ENCODE data around the gene MAB21L4.

Gene MAB21L4

GRCh38 chr2:240896394-240896793, 438 bp upstream of the MAB21L4 start:
- Histone ChIP-seq H3K9me3 (ENCODE audit: low read length) (no peaks in the 10 kb centered on the region), H3K4me3 (ENCODE audit: low read depth in 1 of 2, low read length in 2 of 2) (no peak overlapping the region), H3K27me3 (ENCODE audit: control insufficient read depth in 1 of 2, insufficient read depth in 2 of 2, low read length in 2 of 2) (no peaks in the 10 kb centered on the region), H3K9ac (ENCODE audit: low read length) (no peak overlapping the region), H3K27ac (ENCODE audit: low read depth, low read length) (no peak overlapping the region), H3K4me1 (ENCODE audit: insufficient read depth, low read length) (no peaks in the 10 kb centered on the region), H3K36me3 (ENCODE audit: insufficient read depth, low read length) (no peaks in the 10 kb centered on the region)

- no peaks in the 10 kb centered on the region for H3K27me3 ChIP-seq (ENCODE audit: control insufficient read depth in 1 of 2, insufficient read depth in 2 of 2, low read length in 2 of 2)
- no peaks in the 10 kb centered on the region for H3K4me1 ChIP-seq (ENCODE audit: insufficient read depth, low read length)
- H3K9me3 ChIP-seq (ENCODE audit: low read length), result no peaks in the 10 kb centered on the region
- H3K4me3 ChIP-seq (ENCODE audit: low read depth in 1 of 2, low read length in 2 of 2), result no peak overlapping the region
- no peaks in the 10 kb centered on the region for H3K36me3 ChIP-seq (ENCODE audit: insufficient read depth, low read length)
- no peak overlapping the region for H3K27ac ChIP-seq (ENCODE audit: low read depth, low read length)
- no peak overlapping the region for H3K9ac ChIP-seq (ENCODE audit: low read length)
Observed at GRCh38 chr2:240894836-240895558, 959 bp downstream of the MAB21L4 start.

- no peaks in the 10 kb centered on the region for H3K4me1 ChIP-seq (ENCODE audit: insufficient read depth, low read length)
- no peak overlapping the region for H3K27ac ChIP-seq (ENCODE audit: low read depth, low read length)
- no peak overlapping the region for H3K9ac ChIP-seq (ENCODE audit: low read length)
- no peaks in the 10 kb centered on the region for H3K27me3 ChIP-seq (ENCODE audit: control insufficient read depth in 1 of 2, insufficient read depth in 2 of 2, low read length in 2 of 2)
- H3K36me3 ChIP-seq (ENCODE audit: insufficient read depth, low read length), result no peaks in the 10 kb centered on the region
- no peaks in the 10 kb centered on the region for H3K9me3 ChIP-seq (ENCODE audit: low read length)
- no peak overlapping the region for H3K4me3 ChIP-seq (ENCODE audit: low read depth in 1 of 2, low read length in 2 of 2)
Observed at GRCh38 chr2:240894006-240894405, 1.9 kb downstream of the MAB21L4 start.

- Histone ChIP-seq H3K36me3 (ENCODE audit: insufficient read depth, low read length) (no peaks in the 10 kb centered on the region), H3K27ac (ENCODE audit: low read depth, low read length) (no peak overlapping the region), H3K9ac (ENCODE audit: low read length) (no peak overlapping the region), H3K27me3 (ENCODE audit: control insufficient read depth in 1 of 2, insufficient read depth in 2 of 2, low read length in 2 of 2) (no peaks in the 10 kb centered on the region), H3K4me3 (ENCODE audit: low read depth in 1 of 2, low read length in 2 of 2) (no peak overlapping the region), H3K9me3 (ENCODE audit: low read length) (no peaks in the 10 kb centered on the region), H3K4me1 (ENCODE audit: insufficient read depth, low read length) (no peaks in the 10 kb centered on the region)
Observed at GRCh38 chr2:240893363-240893844, 2.6 kb downstream of the MAB21L4 start.

- H3K36me3 ChIP-seq (ENCODE audit: insufficient read depth, low read length), result no peaks in the 10 kb centered on the region
- no peaks in the 10 kb centered on the region for H3K9me3 ChIP-seq (ENCODE audit: low read length)
- no peak overlapping the region for H3K4me3 ChIP-seq (ENCODE audit: low read depth in 1 of 2, low read length in 2 of 2)
- no peaks in the 10 kb centered on the region for H3K27me3 ChIP-seq (ENCODE audit: control insufficient read depth in 1 of 2, insufficient read depth in 2 of 2, low read length in 2 of 2)
- H3K9ac ChIP-seq (ENCODE audit: low read length), result no peak overlapping the region
- no peaks in the 10 kb centered on the region for H3K4me1 ChIP-seq (ENCODE audit: insufficient read depth, low read length)
- no peak overlapping the region for H3K27ac ChIP-seq (ENCODE audit: low read depth, low read length)
Observed at GRCh38 chr2:240892925-240893324, 3.0 kb downstream of the MAB21L4 start.

GRCh38 chr2:240892356-240892755, 3.6 kb downstream of the MAB21L4 start:
- H3K4me3 ChIP-seq (ENCODE audit: low read depth in 1 of 2, low read length in 2 of 2), result no peak overlapping the region
- H3K27me3 ChIP-seq (ENCODE audit: control insufficient read depth in 1 of 2, insufficient read depth in 2 of 2, low read length in 2 of 2), result no peaks in the 10 kb centered on the region
- H3K9me3 ChIP-seq (ENCODE audit: low read length), result no peaks in the 10 kb centered on the region
- H3K27ac ChIP-seq (ENCODE audit: low read depth, low read length), result no peak overlapping the region
- H3K36me3 ChIP-seq (ENCODE audit: insufficient read depth, low read length), result no peaks in the 10 kb centered on the region
- no peaks in the 10 kb centered on the region for H3K4me1 ChIP-seq (ENCODE audit: insufficient read depth, low read length)
- H3K9ac ChIP-seq (ENCODE audit: low read length), result no peak overlapping the region

- H3K27ac ChIP-seq (ENCODE audit: low read depth, low read length), result no peak overlapping the region
- H3K9me3 ChIP-seq (ENCODE audit: low read length), result no peaks in the 10 kb centered on the region
- H3K4me3 ChIP-seq (ENCODE audit: low read depth in 1 of 2, low read length in 2 of 2), result no peak overlapping the region
- H3K36me3 ChIP-seq (ENCODE audit: insufficient read depth, low read length), result no peaks in the 10 kb centered on the region
- H3K4me1 ChIP-seq (ENCODE audit: insufficient read depth, low read length), result no peaks in the 10 kb centered on the region
- H3K9ac ChIP-seq (ENCODE audit: low read length), result no peak overlapping the region
- H3K27me3 ChIP-seq (ENCODE audit: control insufficient read depth in 1 of 2, insufficient read depth in 2 of 2, low read length in 2 of 2), result no peaks in the 10 kb centered on the region
Observed at GRCh38 chr2:240891492-240892340, 4.2 kb downstream of the MAB21L4 start.

- no peaks in the 10 kb centered on the region for H3K36me3 ChIP-seq (ENCODE audit: insufficient read depth, low read length)
- H3K27ac ChIP-seq (ENCODE audit: low read depth, low read length), result no peak overlapping the region
- no peaks in the 10 kb centered on the region for H3K27me3 ChIP-seq (ENCODE audit: control insufficient read depth in 1 of 2, insufficient read depth in 2 of 2, low read length in 2 of 2)
- no peaks in the 10 kb centered on the region for H3K4me1 ChIP-seq (ENCODE audit: insufficient read depth, low read length)
- no peaks in the 10 kb centered on the region for H3K9me3 ChIP-seq (ENCODE audit: low read length)
- no peak overlapping the region for H3K9ac ChIP-seq (ENCODE audit: low read length)
- H3K4me3 ChIP-seq (ENCODE audit: low read depth in 1 of 2, low read length in 2 of 2), result no peak overlapping the region
Observed at GRCh38 chr2:240890691-240891090, 5.3 kb downstream of the MAB21L4 start.

GRCh38 chr2:240889601-240890560, 6.1 kb downstream of the MAB21L4 start:
- no peak overlapping the region for H3K9ac ChIP-seq (ENCODE audit: low read length)
- no peaks in the 10 kb centered on the region for H3K4me1 ChIP-seq (ENCODE audit: insufficient read depth, low read length)
- H3K36me3 ChIP-seq (ENCODE audit: insufficient read depth, low read length), result no peaks in the 10 kb centered on the region
- H3K4me3 ChIP-seq (ENCODE audit: low read depth in 1 of 2, low read length in 2 of 2), result no peak overlapping the region
- H3K9me3 ChIP-seq (ENCODE audit: low read length), result no peaks in the 10 kb centered on the region
- no peak overlapping the region for H3K27ac ChIP-seq (ENCODE audit: low read depth, low read length)
- no peaks in the 10 kb centered on the region for H3K27me3 ChIP-seq (ENCODE audit: control insufficient read depth in 1 of 2, insufficient read depth in 2 of 2, low read length in 2 of 2)

- Histone ChIP-seq H3K27me3 (ENCODE audit: control insufficient read depth in 1 of 2, insufficient read depth in 2 of 2, low read length in 2 of 2) (no peaks in the 10 kb centered on the region), H3K27ac (ENCODE audit: low read depth, low read length) (no peak overlapping the region), H3K4me3 (ENCODE audit: low read depth in 1 of 2, low read length in 2 of 2) (no peak overlapping the region), H3K36me3 (ENCODE audit: insufficient read depth, low read length) (no peaks in the 10 kb centered on the region), H3K9me3 (ENCODE audit: low read length) (no peaks in the 10 kb centered on the region), H3K4me1 (ENCODE audit: insufficient read depth, low read length) (no peaks in the 10 kb centered on the region), H3K9ac (ENCODE audit: low read length) (no peak overlapping the region)
Observed at GRCh38 chr2:240888890-240889573, 6.9 kb downstream of the MAB21L4 start.
